ENCODE measurements around the gene GPC6.

Gene GPC6

GRCh38 chr13:93361703-93362102 is 135.1 kb downstream of the GPC6 start:
- DNase-seq (ENCODE audit: low read depth), result no peak
- H3K4me3 ChIP-seq (ENCODE audit: low read length), result no peak overlapping the region
- TF ChIP-seq CTCF (conservative IDR thresholded peaks at IDR 0.05; ENCODE audit: low read depth, low read length), result no peak

GRCh38 chr13:93364166-93364565 is 137.6 kb downstream of the GPC6 start:
- TF ChIP-seq CTCF (conservative IDR thresholded peaks at IDR 0.05; ENCODE audit: low read depth, low read length), result no peak
- no peak for DNase-seq (ENCODE audit: low read depth)

GRCh38 chr13:93368296-93368695 is 141.7 kb downstream of the GPC6 start:
- no peak for DNase-seq (ENCODE audit: low read depth)
- H3K4me3 ChIP-seq (ENCODE audit: low read length), result no peak overlapping the region
- TF ChIP-seq CTCF (conservative IDR thresholded peaks at IDR 0.05; ENCODE audit: low read depth, low read length), result no peak

More at GRCh38 chr13:93364166-93364565, 137.6 kb downstream of the GPC6 start:
- no peak overlapping the region for H3K4me3 ChIP-seq (ENCODE audit: low read length)

GRCh38 chr13:93368718-93369117 is 142.1 kb downstream of the GPC6 start:
- no peak for DNase-seq (ENCODE audit: low read depth)
- H3K4me3 ChIP-seq (ENCODE audit: low read length), result no peak overlapping the region
- no peak for TF ChIP-seq CTCF (conservative IDR thresholded peaks at IDR 0.05; ENCODE audit: low read depth, low read length)

- no peak for DNase-seq (ENCODE audit: low read depth)
- no peak for TF ChIP-seq CTCF (conservative IDR thresholded peaks at IDR 0.05; ENCODE audit: low read depth, low read length)
- H3K4me3 ChIP-seq (ENCODE audit: low read length), result no peak overlapping the region
Measured at GRCh38 chr13:93372856-93373255, 146.2 kb downstream of the GPC6 start.

GRCh38 chr13:93375491-93375890 is 148.9 kb downstream of the GPC6 start:
- no peak overlapping the region for H3K4me3 ChIP-seq (ENCODE audit: low read length)
- TF ChIP-seq CTCF (conservative IDR thresholded peaks at IDR 0.05; ENCODE audit: low read depth, low read length), result no peak
- DNase-seq (ENCODE audit: low read depth), result no peak

GRCh38 chr13:93377196-93377595 is 150.6 kb downstream of the GPC6 start:
- no peak overlapping the region for H3K4me3 ChIP-seq (ENCODE audit: low read length)
- no peak for DNase-seq (ENCODE audit: low read depth)
- TF ChIP-seq CTCF (conservative IDR thresholded peaks at IDR 0.05; ENCODE audit: low read depth, low read length), result no peak
